Esophagus squamous epithelium (tissue), 4 donors: Measurements from ENCODE around the gene CPTP.
"Not testable (repeated sequence)": the region's sequence is repeated elsewhere in the genome, so short reads cannot be mapped to it uniquely, and the experiment has no call there.

Experiments used
- CTCF ChIP-seq, 6 experiments: fragments of 450-650 bp in 4 of 6; fragments of 200-600 bp in 2 of 6; sonication (generic) in 2 of 6; IDR thresholded peaks; one replicate each; pipeline ENCODE4 v1.5.1; 2016 to 2019; ENCODE audit warnings: antibody characterized with exemption in 6 of 6, mild to moderate bottlenecking in 4 of 6, moderate library complexity in 4 of 6
- POLR2A ChIP-seq, 4 donors: fragments of 450-650 bp; IDR thresholded peaks; one replicate each; pipeline ENCODE4 v1.6.1; 2017; ENCODE audit warnings: antibody characterized with exemption in 4 of 4, mild to moderate bottlenecking in 4 of 4, moderate library complexity in 3 of 4

- TF ChIP-seq CTCF, POLR2A (IDR thresholded peaks at IDR 0.05): not testable (repeated sequence)
Observed at GRCh38 chr1:1370094-1370493, 45.5 kb downstream of the CPTP start.
